GM12878 (cell line): ENCODE data around the gene NDUFB7. TPM values are rescaled to one million over a fixed set of nuclear protein-coding genes. Genes with fewer than 3 reads are reported as not detected.

ENCODE experiments used
- ATAC-seq: fragments of 200-7000 bp; cut with Tn5 transposase; 3 replicates; pipeline ENCODE4 v1.9.1; 2020; ENCODE audit warnings: mild to moderate bottlenecking, moderate library complexity
- BruUV-seq: library from RNA; stranded (reverse); fragments of 400-500 nt; replicated peaks from 2 replicates; lab custom pipeline; 2021; lab: Mats Ljungman, UMichigan
- CTCF ChIA-PET: fragments of 300-600 bp; sonication (Branson Sonifier 250); formaldehyde crosslinking; extraction: SDS; loops from one replicate; lab custom pipeline; 2021; ENCODE audit warnings: inconsistent platforms; lab: Yijun Ruan, JAX
- POLR2A ChIA-PET: fragments of 350-600 bp; formaldehyde crosslinking; extraction: SDS; loops from one replicate; lab custom pipeline; 2021; ENCODE audit warnings: inconsistent platforms; lab: Charles Lee
- RAD21 ChIA-PET: fragments of 300-600 bp; sonication (Branson Sonifier 250); formaldehyde crosslinking; loops from one replicate; lab custom pipeline; 2023; ENCODE audit warnings: antibody characterized with exemption; ENCODE audit not compliant: unreplicated experiment; lab: Charles Lee
- SMC1A ChIA-PET: fragments of 300-600 bp; sonication (Branson Sonifier 250); formaldehyde crosslinking; loops from one replicate; lab custom pipeline; 2023; ENCODE audit not compliant: unreplicated experiment, uncharacterized antibody; lab: Charles Lee
- DNase-seq: peaks from one replicate; pipeline ENCODE4 v3.0.0-alpha.2; 2011; ENCODE audit warnings: low read depth, low spot score
- FAIRE-seq: peaks from 3 replicates; lab custom pipeline; 2011; peaks lifted over from hg19 to GRCh38; lab: Jason Lieb, UNC
- H2AFZ ChIP-seq: 2 replicates; pipeline ENCODE4 v1.6.0; 2011; ENCODE audit warnings: low read depth, low read length, control low read depth; ENCODE audit not compliant: control insufficient read depth
- H3K27ac ChIP-seq: 2 replicates; pipeline ENCODE4 v1.5.1; 2011; ENCODE audit warnings: control low read depth; ENCODE audit not compliant: control insufficient read depth, insufficient read depth
- H3K27me3 ChIP-seq, 2 experiments: replicated peaks in 1 of 2; 2 replicates each; pipeline versions ENCODE4 v1.6.0 to v1.6.1; 2011; ENCODE audit warnings: low read length in 1 of 2; ENCODE audit not compliant: control insufficient read depth in 2 of 2, insufficient read depth in 2 of 2
- H3K36me3 ChIP-seq, 2 experiments: 2 replicates each; pipeline ENCODE4 v1.5.1; 2011; ENCODE audit warnings: low read length in 1 of 2; ENCODE audit not compliant: control insufficient read depth in 2 of 2, insufficient read depth in 2 of 2
- H3K4me1 ChIP-seq: 2 replicates; pipeline ENCODE4 v1.6.1; 2011; ENCODE audit warnings: mild to moderate bottlenecking, low read length, moderate library complexity, mixed read lengths; ENCODE audit not compliant: control insufficient read depth, insufficient read depth
- H3K4me2 ChIP-seq: 2 replicates; pipeline ENCODE4 v1.6.0; 2011; ENCODE audit warnings: control low read depth; ENCODE audit not compliant: control insufficient read depth, insufficient read depth
- H3K4me3 ChIP-seq: fragments of 200-600 bp; sonication (generic); 2 replicates; pipeline ENCODE4 v1.5.1; 2016
- H3K79me2 ChIP-seq: 2 replicates; pipeline ENCODE4 v1.6.0; 2011; ENCODE audit warnings: low read length; ENCODE audit not compliant: control insufficient read depth, insufficient read depth
- H3K9ac ChIP-seq: 2 replicates; pipeline ENCODE4 v1.8.0; 2011; ENCODE audit warnings: low read length, control low read depth, mixed read lengths; ENCODE audit not compliant: control insufficient read depth, insufficient read depth
- H3K9me3 ChIP-seq: replicated peaks from 3 replicates; pipeline ENCODE4 v1.5.1; 2011; ENCODE audit warnings: mild to moderate bottlenecking, low read length; ENCODE audit not compliant: control insufficient read depth, insufficient read depth
- H4K20me1 ChIP-seq: 2 replicates; pipeline ENCODE4 v1.6.0; 2011; ENCODE audit not compliant: control insufficient read depth, insufficient read depth
- EED ChIP-seq: sonication (generic); IDR thresholded peaks from 2 replicates; pipeline ENCODE4 v1.6.1; 2016; ENCODE audit warnings: antibody characterized with exemption, low read depth
- EZH2 ChIP-seq: IDR thresholded peaks from 2 replicates; pipeline ENCODE4 v1.6.1; 2012; ENCODE audit warnings: low read depth, mild to moderate bottlenecking, control low read depth, inconsistent platforms, low read length, borderline replicate concordance; ENCODE audit not compliant: control insufficient read depth
- FOXK2 ChIP-seq: fragments of 450-650 bp; IDR thresholded peaks from 2 replicates; pipeline ENCODE4 v1.6.1; 2017; ENCODE audit warnings: mild to moderate bottlenecking, moderate library complexity
- HDAC6 ChIP-seq: fragments of 200-600 bp; sonication (generic); IDR thresholded peaks from one replicate; pipeline ENCODE4 v1.8.0; 2017; ENCODE audit warnings: antibody characterized with exemption; ENCODE audit not compliant: unreplicated experiment
- IKZF1 ChIP-seq: fragments of 450-650 bp; conservative IDR thresholded peaks from 2 replicates; pipeline ENCODE4 v1.6.1; 2017; ENCODE audit warnings: antibody characterized with exemption, mild to moderate bottlenecking
- NFYA ChIP-seq: IDR thresholded peaks from 2 replicates; pipeline ENCODE4 v1.6.1; 2011; ENCODE audit warnings: low read depth, mild to moderate bottlenecking, low read length, improper control_type of control experiment, borderline replicate concordance
- POLR2AphosphoS5 ChIP-seq: IDR thresholded peaks from 2 replicates; pipeline ENCODE4 v1.6.1; 2011; ENCODE audit warnings: mild to moderate bottlenecking, low read length, inconsistent platforms
- RELA ChIP-seq: fragments of 450-650 bp; IDR thresholded peaks from 2 replicates; pipeline ENCODE4 v1.8.0; 2014; ENCODE audit warnings: borderline replicate concordance; ENCODE audit not compliant: partially characterized antibody
- STAT1 ChIP-seq: fragments of 450-650 bp; conservative IDR thresholded peaks from 2 replicates; pipeline ENCODE4 v1.6.1; 2014; ENCODE audit warnings: antibody characterized with exemption, mild to moderate bottlenecking
- TCF3 ChIP-seq: IDR thresholded peaks from 2 replicates; pipeline ENCODE4 v1.6.1; 2012; ENCODE audit warnings: low read depth, mild to moderate bottlenecking, low read length, borderline replicate concordance; ENCODE audit not compliant: insufficient read depth
- ZBED1 ChIP-seq: IDR thresholded peaks from 2 replicates; pipeline ENCODE4 v1.6.1; 2016; ENCODE audit warnings: borderline replicate concordance
- ZNF274 ChIP-seq: IDR thresholded peaks from one replicate; pipeline ENCODE4 v1.8.0; 2011; ENCODE audit not compliant: insufficient read length, insufficient read depth
- WGBS: methylation state at CpG from one replicate; pipeline ENCODE4 v1.1.6; 2016; ENCODE audit warnings: low lambda C conversion rate; ENCODE audit not compliant: insufficient replicate concordance, insufficient coverage; ENCODE audit errors: missing lambda C conversion rate; 5-methylcytosine and 5-hydroxymethylcytosine counted together
- in situ Hi-C: fragments of 300-500 bp; cut with MboI; formaldehyde crosslinking; loops from 9 replicates; pipeline ENCODE4 v1.14.3; 2018; ENCODE audit warnings: mixed read lengths
- intact Hi-C: fragments of 100-400 bp; cut with micrococcal nuclease; formaldehyde crosslinking; loops from one replicate; pipeline ENCODE4 v1.14.2; 2022; ENCODE audit not compliant: unreplicated experiment
- polyA plus RNA-seq, 11 experiments: library from polyadenylated mRNA; depleted of rRNA in 4 of 11; unstranded in 6 of 11; stranded (reverse) in 5 of 11; fragments of >200 nt; fragmentation: Nextera tagmentation in 4 of 11; fragmentation: Illumina TruSeq in 1 of 11; extraction: Ambion mirVana in 4 of 11; extraction: Trizol in 1 of 11; gene quantifications; 1 replicate in 1 of 11; 2 replicates in 10 of 11; pipeline versions ENCODE4 v1.2.1 to v1.2.3, GENCODE V29; 2011 to 2016; ENCODE audit warnings: inconsistent platforms in 2 of 11, missing spikeins in 2 of 11, low read depth in 1 of 11
- total RNA-seq, 4 experiments: library from RNA; depleted of rRNA in 3 of 4; stranded (reverse); fragments of >200 nt in 3 of 4; fragmentation: Illumina TruSeq in 1 of 4; extraction: Trizol in 1 of 4; gene quantifications; 2 replicates each; pipeline versions ENCODE4 v1.2.1 to v1.2.3, GENCODE V29; 2013 to 2021
- TF ChIP-seq, protein P1 (sequence below): fragments of 450-650 bp; IDR thresholded peaks from 2 replicates; pipeline ENCODE4 v1.6.1; 2014; ENCODE audit warnings: mild to moderate bottlenecking
- TF ChIP-seq, protein P2 (sequence below): IDR thresholded peaks from 2 replicates; pipeline ENCODE4 v1.6.1; 2011; ENCODE audit warnings: low read depth, low read length, improper control_type of control experiment, borderline replicate concordance
- TF ChIP-seq, protein P3 (sequence below): fragments of 450-650 bp; formaldehyde crosslinking; IDR thresholded peaks from 2 replicates; pipeline ENCODE4 v1.4.0; 2022; ENCODE audit warnings: mild to moderate bottlenecking, moderate library complexity
- TF ChIP-seq, protein P4 (sequence below): fragments of 450-650 bp; IDR thresholded peaks from 2 replicates; pipeline ENCODE4 v1.6.1; 2016; ENCODE audit warnings: mild to moderate bottlenecking

Gene NDUFB7
- total and polyA plus RNA-seq, 10 of the 15 experiments (the other 5 are each of a cell fraction or from before 2014, with no cell fraction given): 14.6 to 480 (median 182) TPM

DNA sequence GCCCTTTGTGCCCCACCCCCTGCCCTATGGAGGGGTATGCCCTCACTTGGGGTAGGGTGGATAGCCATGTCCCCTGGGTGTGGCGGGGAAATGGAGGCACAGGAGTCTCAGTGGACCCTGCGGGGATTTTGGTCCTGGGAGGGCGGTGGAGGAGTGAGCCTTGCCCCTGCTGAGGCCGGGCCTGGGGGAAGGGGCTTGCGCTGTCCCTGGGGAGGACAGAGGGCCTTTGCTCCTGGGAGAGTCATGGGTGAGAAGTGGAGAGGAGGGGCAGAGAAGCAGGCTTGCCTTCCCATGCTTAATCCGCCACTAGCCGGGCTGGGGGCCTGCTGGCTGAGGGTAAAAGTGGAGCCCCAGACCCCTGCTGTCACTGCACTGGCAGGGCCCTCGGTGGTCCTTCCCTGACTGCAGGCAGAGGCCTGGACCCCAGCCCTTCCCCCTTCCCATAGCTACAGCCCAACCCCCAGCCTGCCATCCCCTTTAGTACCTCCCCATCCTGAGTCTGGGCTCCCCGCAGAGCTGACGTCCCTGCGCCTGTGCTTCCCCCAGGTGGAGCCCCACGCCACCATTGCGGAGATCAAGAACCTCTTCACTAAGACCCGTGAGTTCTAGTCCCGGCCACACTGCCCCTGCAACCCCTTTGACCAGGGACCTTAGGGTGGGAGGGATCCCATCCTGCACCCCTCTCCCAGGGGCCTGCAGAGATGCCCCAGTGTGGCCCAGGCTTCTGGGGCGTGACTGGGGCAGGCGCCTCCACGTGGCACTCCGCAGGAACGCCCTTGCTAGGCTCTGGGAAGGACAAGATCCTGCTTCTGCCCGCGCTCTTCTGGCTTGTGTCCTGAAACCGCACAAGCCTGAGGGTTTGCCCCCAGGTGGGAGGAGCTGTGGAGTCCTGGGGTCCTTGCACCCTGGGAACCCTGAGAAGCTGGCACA is 8.9 kb downstream of the NDUFB7 start:
- no TSS peak for BruUV-seq
- H3K4me3 ChIP-seq: no peak overlapping the region
- H3K27me3 ChIP-seq: no peaks in the 10 kb centered on the region
- intact Hi-C loops (no loop called here), in situ Hi-C loops (no loop called here)
- H3K4me1 ChIP-seq: peaks cover 7% of the 10 kb centered on the region
- CTCF ChIA-PET: interaction anchor here (0.5 to 2.0 kb wide), 3 partner anchors 11 to 295 kb away, joined by 3 to 6 read pairs (median 5); no protein-coding TSS in a partner anchor
- H3K9ac ChIP-seq: no peak overlapping the region
- H3K27ac ChIP-seq: no peak overlapping the region
- SMC1A ChIA-PET: no interaction called here
- RAD21 ChIA-PET: interaction anchor here (1.3 kb wide), 1 partner anchor 124 kb away, joined by 5 read pairs; no protein-coding TSS in a partner anchor
- whole genome bisulfite sequencing: 96% methylated on average over 23 of the region's 23 CpGs
- no peaks in the 10 kb centered on the region; the same call in 1 of the 2 replicates for H3K79me2 ChIP-seq
- H3K36me3 ChIP-seq: peaks cover 0 to 12% of the 10 kb centered on the region in 2 experiments; a peak in 3 of 4 replicates
- no peak for FAIRE-seq
- no peak for DNase-seq
- POLR2A ChIA-PET: interaction anchor here (0.5 kb wide), 1 partner anchor 1571 kb away, joined by 4 read pairs; no protein-coding TSS in a partner anchor
- no peaks in the 10 kb centered on the region for H3K9me3 ChIP-seq
- H2AFZ ChIP-seq: no peak overlapping the region
- H3K4me2 ChIP-seq: no peak overlapping the region
- no peak for ATAC-seq
- H4K20me1 ChIP-seq: no peaks in the 10 kb centered on the region
- no peak for TF ChIP-seq NFYA
- TF ChIP-seq, protein P1, sequence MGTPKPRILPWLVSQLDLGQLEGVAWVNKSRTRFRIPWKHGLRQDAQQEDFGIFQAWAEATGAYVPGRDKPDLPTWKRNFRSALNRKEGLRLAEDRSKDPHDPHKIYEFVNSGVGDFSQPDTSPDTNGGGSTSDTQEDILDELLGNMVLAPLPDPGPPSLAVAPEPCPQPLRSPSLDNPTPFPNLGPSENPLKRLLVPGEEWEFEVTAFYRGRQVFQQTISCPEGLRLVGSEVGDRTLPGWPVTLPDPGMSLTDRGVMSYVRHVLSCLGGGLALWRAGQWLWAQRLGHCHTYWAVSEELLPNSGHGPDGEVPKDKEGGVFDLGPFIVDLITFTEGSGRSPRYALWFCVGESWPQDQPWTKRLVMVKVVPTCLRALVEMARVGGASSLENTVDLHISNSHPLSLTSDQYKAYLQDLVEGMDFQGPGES: no peak
- TF ChIP-seq, protein P2, sequence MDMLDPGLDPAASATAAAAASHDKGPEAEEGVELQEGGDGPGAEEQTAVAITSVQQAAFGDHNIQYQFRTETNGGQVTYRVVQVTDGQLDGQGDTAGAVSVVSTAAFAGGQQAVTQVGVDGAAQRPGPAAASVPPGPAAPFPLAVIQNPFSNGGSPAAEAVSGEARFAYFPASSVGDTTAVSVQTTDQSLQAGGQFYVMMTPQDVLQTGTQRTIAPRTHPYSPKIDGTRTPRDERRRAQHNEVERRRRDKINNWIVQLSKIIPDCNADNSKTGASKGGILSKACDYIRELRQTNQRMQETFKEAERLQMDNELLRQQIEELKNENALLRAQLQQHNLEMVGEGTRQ: no peak
- TF ChIP-seq FOXK2: no peak
- TF ChIP-seq ZNF274: no peak
- TF ChIP-seq, protein P3, sequence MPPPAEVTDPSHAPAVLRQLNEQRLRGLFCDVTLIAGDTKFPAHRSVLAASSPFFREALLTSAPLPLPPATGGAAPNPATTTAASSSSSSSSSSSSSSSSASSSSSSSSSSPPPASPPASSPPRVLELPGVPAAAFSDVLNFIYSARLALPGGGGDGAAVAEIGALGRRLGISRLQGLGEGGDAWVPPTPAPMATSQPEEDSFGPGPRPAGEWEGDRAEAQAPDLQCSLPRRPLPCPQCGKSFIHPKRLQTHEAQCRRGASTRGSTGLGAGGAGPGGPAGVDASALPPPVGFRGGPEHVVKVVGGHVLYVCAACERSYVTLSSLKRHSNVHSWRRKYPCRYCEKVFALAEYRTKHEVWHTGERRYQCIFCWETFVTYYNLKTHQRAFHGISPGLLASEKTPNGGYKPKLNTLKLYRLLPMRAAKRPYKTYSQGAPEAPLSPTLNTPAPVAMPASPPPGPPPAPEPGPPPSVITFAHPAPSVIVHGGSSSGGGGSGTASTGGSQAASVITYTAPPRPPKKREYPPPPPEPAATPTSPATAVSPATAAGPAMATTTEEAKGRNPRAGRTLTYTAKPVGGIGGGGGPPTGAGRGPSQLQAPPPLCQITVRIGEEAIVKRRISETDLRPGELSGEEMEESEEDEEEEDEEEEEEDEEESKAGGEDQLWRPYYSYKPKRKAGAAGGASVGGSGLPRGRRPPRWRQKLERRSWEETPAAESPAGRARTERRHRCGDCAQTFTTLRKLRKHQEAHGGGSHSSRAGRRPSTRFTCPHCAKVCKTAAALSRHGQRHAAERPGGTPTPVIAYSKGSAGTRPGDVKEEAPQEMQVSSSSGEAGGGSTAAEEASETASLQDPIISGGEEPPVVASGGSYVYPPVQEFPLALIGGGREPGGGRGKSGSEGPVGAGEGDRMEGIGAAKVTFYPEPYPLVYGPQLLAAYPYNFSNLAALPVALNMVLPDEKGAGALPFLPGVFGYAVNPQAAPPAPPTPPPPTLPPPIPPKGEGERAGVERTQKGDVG (CRISPR knock-in tag): no peak
- TF ChIP-seq RELA: no peak
- no peak for TF ChIP-seq HDAC6
- no peak for TF ChIP-seq EZH2
- no peak for TF ChIP-seq ZBED1
- TF ChIP-seq EED: no peak
- TF ChIP-seq, protein P4, sequence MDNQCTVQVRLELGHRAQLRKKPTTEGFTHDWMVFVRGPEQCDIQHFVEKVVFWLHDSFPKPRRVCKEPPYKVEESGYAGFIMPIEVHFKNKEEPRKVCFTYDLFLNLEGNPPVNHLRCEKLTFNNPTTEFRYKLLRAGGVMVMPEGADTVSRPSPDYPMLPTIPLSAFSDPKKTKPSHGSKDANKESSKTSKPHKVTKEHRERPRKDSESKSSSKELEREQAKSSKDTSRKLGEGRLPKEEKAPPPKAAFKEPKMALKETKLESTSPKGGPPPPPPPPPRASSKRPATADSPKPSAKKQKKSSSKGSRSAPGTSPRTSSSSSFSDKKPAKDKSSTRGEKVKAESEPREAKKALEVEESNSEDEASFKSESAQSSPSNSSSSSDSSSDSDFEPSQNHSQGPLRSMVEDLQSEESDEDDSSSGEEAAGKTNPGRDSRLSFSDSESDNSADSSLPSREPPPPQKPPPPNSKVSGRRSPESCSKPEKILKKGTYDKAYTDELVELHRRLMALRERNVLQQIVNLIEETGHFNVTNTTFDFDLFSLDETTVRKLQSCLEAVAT: no peak
- no peak for TF ChIP-seq TCF3
- no peak for TF ChIP-seq POLR2AphosphoS5
- no peak for TF ChIP-seq STAT1
- no peak for TF ChIP-seq IKZF1
